ENCODE results near the gene TSPAN7. TPM values are rescaled to one million over a fixed set of nuclear protein-coding genes. Genes with fewer than 3 reads are reported as not detected.

The TSPAN7 gene
- total RNA-seq, 2 donors from 2014 or later = 6.2 to 15.1 TPM

DNA sequence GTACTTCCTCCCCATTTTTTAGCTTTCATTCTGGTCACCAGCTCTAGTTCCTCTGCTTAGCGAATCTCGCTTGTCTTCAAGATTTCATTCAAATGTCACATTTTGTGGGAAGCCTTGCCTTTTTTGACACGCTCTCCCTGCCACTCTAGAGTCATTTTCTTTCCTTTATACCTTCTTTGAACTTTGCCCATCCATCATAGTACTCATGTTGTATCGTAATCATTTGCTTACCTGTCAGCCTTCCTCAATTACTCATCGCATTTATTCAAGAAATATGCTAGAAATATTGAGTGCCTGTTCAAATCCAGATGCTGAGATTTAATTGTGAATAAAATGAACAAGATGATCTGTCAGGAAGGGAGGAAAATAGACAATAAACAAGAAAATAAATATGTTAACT lies 21.8 kb downstream of the TSPAN7 start:
- TF ChIP-seq, protein P1, sequence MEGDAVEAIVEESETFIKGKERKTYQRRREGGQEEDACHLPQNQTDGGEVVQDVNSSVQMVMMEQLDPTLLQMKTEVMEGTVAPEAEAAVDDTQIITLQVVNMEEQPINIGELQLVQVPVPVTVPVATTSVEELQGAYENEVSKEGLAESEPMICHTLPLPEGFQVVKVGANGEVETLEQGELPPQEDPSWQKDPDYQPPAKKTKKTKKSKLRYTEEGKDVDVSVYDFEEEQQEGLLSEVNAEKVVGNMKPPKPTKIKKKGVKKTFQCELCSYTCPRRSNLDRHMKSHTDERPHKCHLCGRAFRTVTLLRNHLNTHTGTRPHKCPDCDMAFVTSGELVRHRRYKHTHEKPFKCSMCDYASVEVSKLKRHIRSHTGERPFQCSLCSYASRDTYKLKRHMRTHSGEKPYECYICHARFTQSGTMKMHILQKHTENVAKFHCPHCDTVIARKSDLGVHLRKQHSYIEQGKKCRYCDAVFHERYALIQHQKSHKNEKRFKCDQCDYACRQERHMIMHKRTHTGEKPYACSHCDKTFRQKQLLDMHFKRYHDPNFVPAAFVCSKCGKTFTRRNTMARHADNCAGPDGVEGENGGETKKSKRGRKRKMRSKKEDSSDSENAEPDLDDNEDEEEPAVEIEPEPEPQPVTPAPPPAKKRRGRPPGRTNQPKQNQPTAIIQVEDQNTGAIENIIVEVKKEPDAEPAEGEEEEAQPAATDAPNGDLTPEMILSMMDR (conservative IDR thresholded peaks at IDR 0.05) = no peak
- 86 to 88% methylated on average over 1 to 5 of the region's 5 CpGs for WGBS, 2 experiments (ENCODE audit: insufficient coverage in 1 of 2, insufficient read length in 1 of 2)
- peaks cover 40% of the 10 kb centered on the region for H3K9me3 Mint-ChIP-seq

DNA sequence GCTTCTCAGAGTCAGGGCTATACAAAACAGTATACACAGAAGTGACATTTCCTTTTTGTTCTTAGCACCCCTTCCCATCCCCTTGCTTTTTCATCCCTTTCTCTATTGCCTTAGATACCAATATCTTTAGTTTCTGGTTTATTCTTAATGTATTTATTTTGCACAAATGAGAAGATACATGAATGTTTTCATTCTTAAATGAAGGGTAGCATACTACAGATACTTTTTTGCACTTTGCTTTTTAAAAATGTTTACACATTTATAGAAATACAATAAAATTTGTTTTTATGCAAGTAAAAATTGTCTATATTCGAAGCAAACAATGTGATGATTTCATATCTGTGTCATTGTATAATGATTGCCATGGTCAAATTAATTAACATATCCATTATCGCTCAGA lies 33.1 kb downstream of the TSPAN7 start:
- Mint-ChIP-seq H3K36me3 (ENCODE audit: low read depth) (no peaks in the 10 kb centered on the region), H3K27me3 (ENCODE audit: insufficient read depth) (no peaks in the 10 kb centered on the region), H3K4me3 (no peak overlapping the region), H3K27ac (no peak overlapping the region), H3K9me3 (peaks cover 42% of the 10 kb centered on the region), H3K4me1 (no peaks in the 10 kb centered on the region)
- no peaks in the 10 kb centered on the region for H3K9me3 ChIP-seq (ENCODE audit: control insufficient read depth, low read length)
- no peaks in the 10 kb centered on the region for H3K27me3 ChIP-seq (ENCODE audit: control insufficient read depth, insufficient read depth, low read length, poor library complexity, severe bottlenecking)
- TF ChIP-seq, protein P1 (conservative IDR thresholded peaks at IDR 0.05) = no peak
- no peak for DNase-seq
- no peak overlapping the region for H3K4me3 ChIP-seq (ENCODE audit: low read length)
- 100% methylated on average over 1 of the region's 2 CpGs; no CpG with 5 or more reads in 1 of the 2 experiments for WGBS, 2 experiments (ENCODE audit: insufficient coverage in 1 of 2, insufficient read length in 1 of 2)
- no peak overlapping the region for H3K27ac ChIP-seq (ENCODE audit: low read depth, low read length)
- no peaks in the 10 kb centered on the region for H3K36me3 ChIP-seq (ENCODE audit: control insufficient read depth, insufficient read depth, low read length)
- H3K4me1 ChIP-seq (ENCODE audit: control insufficient read depth, insufficient read depth, low read length) = no peaks in the 10 kb centered on the region
- no peak overlapping the region for H3K9ac ChIP-seq (ENCODE audit: extremely low read depth, low read length, poor library complexity, severe bottlenecking)

More for the DNA sequence above, 21.8 kb downstream of the TSPAN7 start:
- DNase-seq = no peak
- Histone ChIP-seq H3K9ac (ENCODE audit: extremely low read depth, low read length, poor library complexity, severe bottlenecking) (no peak overlapping the region), H3K36me3 (ENCODE audit: control insufficient read depth, insufficient read depth, low read length) (no peaks in the 10 kb centered on the region), H3K4me3 (ENCODE audit: low read length) (no peak overlapping the region), H3K4me1 (ENCODE audit: control insufficient read depth, insufficient read depth, low read length) (no peaks in the 10 kb centered on the region), H3K9me3 (ENCODE audit: control insufficient read depth, low read length) (no peaks in the 10 kb centered on the region), H3K27ac (ENCODE audit: low read depth, low read length) (no peak overlapping the region), H3K27me3 (ENCODE audit: control insufficient read depth, insufficient read depth, low read length, poor library complexity, severe bottlenecking) (no peaks in the 10 kb centered on the region)
- Mint-ChIP-seq H3K4me3 (no peak overlapping the region), H3K4me1 (no peaks in the 10 kb centered on the region), H3K27me3 (ENCODE audit: insufficient read depth) (no peaks in the 10 kb centered on the region), H3K36me3 (ENCODE audit: low read depth) (no peaks in the 10 kb centered on the region), H3K27ac (no peak overlapping the region)

DNA sequence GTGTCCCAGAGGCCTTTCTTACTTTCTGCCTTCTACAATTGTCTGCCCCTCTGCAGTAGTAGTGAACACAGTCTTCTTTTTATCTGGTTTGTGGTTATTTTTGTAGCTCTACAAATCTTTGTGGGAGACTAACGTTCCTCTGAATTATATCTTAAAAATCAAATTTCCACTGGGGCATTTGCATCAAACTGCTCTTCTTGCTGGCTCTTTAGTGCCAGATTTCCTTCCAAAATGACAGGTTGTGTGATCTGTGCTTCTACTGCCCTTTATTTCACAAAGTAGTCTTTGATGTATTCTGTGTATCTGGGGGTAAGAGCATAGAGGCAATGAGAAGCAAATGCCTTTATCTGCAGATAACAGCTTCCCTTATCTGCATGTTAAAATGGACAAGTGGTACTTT lies 34.5 kb downstream of the TSPAN7 start:
- Mint-ChIP-seq H3K36me3 (ENCODE audit: low read depth) (no peaks in the 10 kb centered on the region), H3K27me3 (ENCODE audit: insufficient read depth) (no peaks in the 10 kb centered on the region), H3K4me1 (peaks cover 10% of the 10 kb centered on the region), H3K4me3 (no peak overlapping the region), H3K9me3 (peaks cover 46% of the 10 kb centered on the region), H3K27ac (no peak overlapping the region)
- whole genome bisulfite sequencing, 2 experiments (ENCODE audit: insufficient coverage in 1 of 2, insufficient read length in 1 of 2) = 79% methylated on average over 1 of the region's 1 CpG; no CpG with 5 or more reads in 1 of the 2 experiments
- H3K36me3 ChIP-seq (ENCODE audit: control insufficient read depth, insufficient read depth, low read length) = no peaks in the 10 kb centered on the region
- no peak overlapping the region for H3K9ac ChIP-seq (ENCODE audit: extremely low read depth, low read length, poor library complexity, severe bottlenecking)
- DNase-seq = no peak
- no peaks in the 10 kb centered on the region for H3K27me3 ChIP-seq (ENCODE audit: control insufficient read depth, insufficient read depth, low read length, poor library complexity, severe bottlenecking)
- no peak overlapping the region for H3K4me3 ChIP-seq (ENCODE audit: low read length)
- H3K27ac ChIP-seq (ENCODE audit: low read depth, low read length) = no peak overlapping the region
- H3K4me1 ChIP-seq (ENCODE audit: control insufficient read depth, insufficient read depth, low read length) = peaks cover 3% of the 10 kb centered on the region
- H3K9me3 ChIP-seq (ENCODE audit: control insufficient read depth, low read length) = no peaks in the 10 kb centered on the region
- TF ChIP-seq, protein P1 (conservative IDR thresholded peaks at IDR 0.05) = no peak
